Vagina (tissue), 2 donors: Measurements from ENCODE around the gene NEDD4L. TPM values are rescaled to one million over a fixed set of nuclear protein-coding genes. Genes with fewer than 3 reads are reported as not detected.

Source experiments
- DNase-seq, 2 donors: peaks; one replicate each; pipeline ENCODE4 v3.0.0-alpha.2; 2017; ENCODE audit errors: extremely low spot score in 2 of 2
- H3K27ac ChIP-seq: fragments of 200-600 bp; sonication (generic); one replicate; pipeline ENCODE4 v1.5.1; 2019
- H3K27me3 ChIP-seq: fragments of 200-600 bp; sonication (generic); one replicate; pipeline ENCODE4 v1.5.1; 2019
- H3K36me3 ChIP-seq, 2 donors: fragments of 200-600 bp; sonication (generic); one replicate each; pipeline ENCODE4 v1.5.1; 2017 to 2019
- H3K4me1 ChIP-seq: fragments of 200-600 bp; sonication (generic); one replicate; pipeline ENCODE4 v1.5.1; 2019
- H3K4me3 ChIP-seq, 2 donors: fragments of 200-600 bp; sonication (generic); 1 replicate in 1 of 2; 2 replicates in 1 of 2; pipeline ENCODE4 v1.5.1; 2016 to 2019
- H3K9me3 ChIP-seq: fragments of 200-600 bp; sonication (generic); one replicate; pipeline ENCODE4 v1.5.1; 2019
- POLR2A ChIP-seq, 2 donors: fragments of 450-650 bp; IDR thresholded peaks; one replicate each; pipeline ENCODE4 v1.6.1; 2017; ENCODE audit warnings: antibody characterized with exemption in 2 of 2, mild to moderate bottlenecking in 2 of 2, moderate library complexity in 2 of 2
- POLR2AphosphoS5 ChIP-seq, 2 donors: sonication (generic); formaldehyde crosslinking; IDR thresholded peaks; one replicate each; pipeline ENCODE4 v1.9.0; 2017; ENCODE audit warnings: antibody characterized with exemption in 2 of 2, mild to moderate bottlenecking in 2 of 2, low read depth in 1 of 2; ENCODE audit not compliant: insufficient read depth in 1 of 2
- intact Hi-C: fragments of 100-400 bp; cut with DNase I; formaldehyde crosslinking; loops from one replicate; pipeline ENCODE4 v1.15.1; 2023
- total RNA-seq: library from RNA; depleted of rRNA; stranded (reverse); fragments of >200 nt; gene quantifications from one replicate; pipeline ENCODE4 v1.2.3, GENCODE V29; 2016
- TF ChIP-seq, protein P1 (sequence below), 3 experiments: fragments of 450-650 bp in 2 of 3; fragments of 200-600 bp in 1 of 3; sonication (generic) in 1 of 3; IDR thresholded peaks; one replicate each; pipeline ENCODE4 v1.5.1; 2017 to 2019; ENCODE audit warnings: antibody characterized with exemption in 3 of 3, mild to moderate bottlenecking in 2 of 3, moderate library complexity in 2 of 3

NEDD4L gene
- total RNA-seq, 1 donor from 2014 or later = 42.2 TPM

- no peak for DNase-seq
- no peaks in the 10 kb centered on the region for H3K36me3 ChIP-seq
- TF ChIP-seq POLR2A (IDR thresholded peaks at IDR 0.05) (no peak), POLR2AphosphoS5 (IDR thresholded peaks at IDR 0.05; ENCODE audit: insufficient read depth in 1 of 2, low read depth in 1 of 2) (no peak)
- TF ChIP-seq, protein P1, sequence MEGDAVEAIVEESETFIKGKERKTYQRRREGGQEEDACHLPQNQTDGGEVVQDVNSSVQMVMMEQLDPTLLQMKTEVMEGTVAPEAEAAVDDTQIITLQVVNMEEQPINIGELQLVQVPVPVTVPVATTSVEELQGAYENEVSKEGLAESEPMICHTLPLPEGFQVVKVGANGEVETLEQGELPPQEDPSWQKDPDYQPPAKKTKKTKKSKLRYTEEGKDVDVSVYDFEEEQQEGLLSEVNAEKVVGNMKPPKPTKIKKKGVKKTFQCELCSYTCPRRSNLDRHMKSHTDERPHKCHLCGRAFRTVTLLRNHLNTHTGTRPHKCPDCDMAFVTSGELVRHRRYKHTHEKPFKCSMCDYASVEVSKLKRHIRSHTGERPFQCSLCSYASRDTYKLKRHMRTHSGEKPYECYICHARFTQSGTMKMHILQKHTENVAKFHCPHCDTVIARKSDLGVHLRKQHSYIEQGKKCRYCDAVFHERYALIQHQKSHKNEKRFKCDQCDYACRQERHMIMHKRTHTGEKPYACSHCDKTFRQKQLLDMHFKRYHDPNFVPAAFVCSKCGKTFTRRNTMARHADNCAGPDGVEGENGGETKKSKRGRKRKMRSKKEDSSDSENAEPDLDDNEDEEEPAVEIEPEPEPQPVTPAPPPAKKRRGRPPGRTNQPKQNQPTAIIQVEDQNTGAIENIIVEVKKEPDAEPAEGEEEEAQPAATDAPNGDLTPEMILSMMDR (IDR thresholded peaks at IDR 0.05) = no peak
- H3K9me3 ChIP-seq = no peaks in the 10 kb centered on the region
- no peak overlapping the region for H3K27ac ChIP-seq
- intact Hi-C loops = no loop called here
- H3K4me1 ChIP-seq = peaks cover 7% of the 10 kb centered on the region
- H3K27me3 ChIP-seq = no peaks in the 10 kb centered on the region
- no peak overlapping the region for H3K4me3 ChIP-seq
These were observed 161.6 kb downstream of the NEDD4L start for GRCh38 chr18:58205443-58206160.

- H3K27ac ChIP-seq = no peak overlapping the region
- no peaks in the 10 kb centered on the region for H3K9me3 ChIP-seq
- intact Hi-C loops = no loop called here
- no peaks in the 10 kb centered on the region for H3K27me3 ChIP-seq
- no peak for DNase-seq
- no peak overlapping the region for H3K4me3 ChIP-seq
- TF ChIP-seq POLR2AphosphoS5 (IDR thresholded peaks at IDR 0.05; ENCODE audit: insufficient read depth in 1 of 2, low read depth in 1 of 2) = no peak
- peaks cover 7% of the 10 kb centered on the region for H3K4me1 ChIP-seq
- H3K36me3 ChIP-seq = no peaks in the 10 kb centered on the region
These were observed 163.6 kb downstream of the NEDD4L start for GRCh38 chr18:58207520-58208152.

GRCh38 chr18:58208207-58208932 is 164.3 kb downstream of the NEDD4L start:
- H3K27ac ChIP-seq = no peak overlapping the region
- no peaks in the 10 kb centered on the region for H3K9me3 ChIP-seq
- TF ChIP-seq POLR2AphosphoS5 (IDR thresholded peaks at IDR 0.05; ENCODE audit: insufficient read depth in 1 of 2, low read depth in 1 of 2) (no peak), POLR2A (IDR thresholded peaks at IDR 0.05) (no peak)
- TF ChIP-seq, protein P1 (IDR thresholded peaks at IDR 0.05) = no peak
- no peak for DNase-seq
- no peak overlapping the region for H3K4me3 ChIP-seq
- H3K36me3 ChIP-seq = no peaks in the 10 kb centered on the region
- peaks cover 7% of the 10 kb centered on the region for H3K4me1 ChIP-seq
- intact Hi-C loops = no loop called here
- no peaks in the 10 kb centered on the region for H3K27me3 ChIP-seq

GRCh38 chr18:58209326-58209725 is 165.3 kb downstream of the NEDD4L start:
- no peak for TF ChIP-seq POLR2A (IDR thresholded peaks at IDR 0.05)
- TF ChIP-seq, protein P1 (IDR thresholded peaks at IDR 0.05) = no peak
- no peak for TF ChIP-seq POLR2AphosphoS5 (IDR thresholded peaks at IDR 0.05; ENCODE audit: insufficient read depth in 1 of 2, low read depth in 1 of 2)
- no peak overlapping the region for H3K4me3 ChIP-seq
- H3K27ac ChIP-seq = no peak overlapping the region
- peaks cover 7% of the 10 kb centered on the region for H3K4me1 ChIP-seq
- intact Hi-C loops = no loop called here
- H3K36me3 ChIP-seq = no peaks in the 10 kb centered on the region
- no peaks in the 10 kb centered on the region for H3K9me3 ChIP-seq
- H3K27me3 ChIP-seq = no peaks in the 10 kb centered on the region
- DNase-seq = no peak

DNA sequence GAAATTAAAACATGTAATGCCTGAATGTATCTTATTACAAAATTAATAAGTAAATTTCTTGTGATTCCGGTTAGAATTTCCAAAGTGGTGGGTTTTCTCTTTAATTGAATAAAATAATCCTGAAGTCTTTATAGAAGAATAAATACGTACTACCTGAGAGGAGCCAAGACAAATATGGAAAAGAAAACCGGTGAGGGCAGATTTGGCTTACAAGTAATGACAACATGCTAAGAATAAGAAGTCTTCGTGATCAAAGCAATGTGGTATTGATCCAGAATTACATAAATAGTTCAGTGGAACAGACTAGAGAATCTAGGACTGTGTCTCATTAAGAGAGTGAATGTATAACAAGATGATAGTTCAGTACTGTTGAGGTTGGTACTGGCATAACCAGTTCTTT is 167.5 kb downstream of the NEDD4L start:
- Histone ChIP-seq H3K4me1 (peaks cover 7% of the 10 kb centered on the region), H3K27ac (no peak overlapping the region), H3K4me3 (no peak overlapping the region), H3K9me3 (no peaks in the 10 kb centered on the region), H3K36me3 (no peaks in the 10 kb centered on the region), H3K27me3 (no peaks in the 10 kb centered on the region)
- TF ChIP-seq POLR2AphosphoS5 (IDR thresholded peaks at IDR 0.05; ENCODE audit: insufficient read depth in 1 of 2, low read depth in 1 of 2) (no peak), POLR2A (IDR thresholded peaks at IDR 0.05) (no peak)
- TF ChIP-seq, protein P1 (IDR thresholded peaks at IDR 0.05) = no peak
- intact Hi-C loops = no loop called here
- DNase-seq = no peak
